Heart right ventricle (tissue), 16 donors: ENCODE measurements around the gene SAMD3. TPM values are rescaled to one million over a fixed set of nuclear protein-coding genes. Genes with fewer than 3 reads are reported as not detected.
"Not testable (repeated sequence)": the region's sequence is repeated elsewhere in the genome, so short reads cannot be mapped to it uniquely, and the experiment has no call there.

Experiments used
- ATAC-seq, 8 donors: fragments of 200-7000 bp; cut with Tn5 transposase; one replicate each; pipeline ENCODE4 v1.9.1; 2020; ENCODE audit warnings: mild to moderate bottlenecking in 8 of 8, moderate library complexity in 8 of 8, moderate number of reproducible peaks in 1 of 8
- DNase-seq, 2 donors: peaks; one replicate each; pipeline ENCODE4 v3.0.0-alpha.2; 2020
- H3K27ac ChIP-seq, 10 donors: fragments of 200-600 bp; sonication (generic) in 2 of 10; one replicate each; pipeline versions ENCODE4 v1.5.0 to v1.8.0; 2020 to 2022; ENCODE audit warnings: mild to moderate bottlenecking in 3 of 10
- H3K27me3 ChIP-seq, 7 donors: fragments of 200-600 bp; one replicate each; pipeline ENCODE4 v1.8.0; 2021 to 2022; ENCODE audit warnings: mild to moderate bottlenecking in 2 of 7
- H3K36me3 ChIP-seq, 9 donors: fragments of 200-600 bp; sonication (generic) in 1 of 9; one replicate each; pipeline versions ENCODE4 v1.5.0 to v1.8.0; 2020 to 2022; ENCODE audit warnings: mild to moderate bottlenecking in 2 of 9
- H3K4me1 ChIP-seq, 9 donors: fragments of 200-600 bp; sonication (generic) in 1 of 9; one replicate each; pipeline versions ENCODE4 v1.5.0 to v1.8.0; 2020 to 2022; ENCODE audit warnings: mild to moderate bottlenecking in 4 of 9
- H3K4me3 ChIP-seq, 10 donors: fragments of 200-600 bp; sonication (generic) in 2 of 10; one replicate each; pipeline versions ENCODE4 v1.5.0 to v1.8.0; 2020 to 2022; ENCODE audit warnings: mild to moderate bottlenecking in 7 of 10, moderate library complexity in 2 of 10
- H3K9me3 ChIP-seq, 11 donors: fragments of 200-600 bp in 10 of 11; sonication (generic) in 2 of 11; one replicate each; pipeline versions ENCODE4 v1.5.0 to v1.8.0; 2013 to 2022; ENCODE audit warnings: mild to moderate bottlenecking in 2 of 11, control low read depth in 1 of 11, moderate library complexity in 1 of 11
- WGBS, 2 donors: extraction: QIAGEN DNeasy Blood & Tissue Kit; methylation state at CpG; one replicate each; pipeline ENCODE4 v1.1.7; 2013; ENCODE audit warnings: inconsistent platforms in 1 of 2; 5-methylcytosine and 5-hydroxymethylcytosine counted together
- intact Hi-C, 10 donors: fragments of 100-400 bp; cut with DNase I; formaldehyde crosslinking; loops; one replicate each; pipeline versions ENCODE4 v1.11.1 to v1.14.2; 2022
- polyA plus RNA-seq, 2 donors: library from polyadenylated mRNA; stranded (reverse); fragments of 200-250 nt; gene quantifications; one replicate each; pipeline ENCODE4 v1.2.3, GENCODE V29; 2013
- total RNA-seq, 10 donors: library from RNA; stranded (reverse); fragmentation: NEBNext Ultra II Directional in 3 of 10; extraction: Animal tissue kit (Norgen Biotek cat#: 25700) in 3 of 10; gene quantifications; one replicate each; pipeline versions ENCODE4 v1.2.1 to v1.2.4, GENCODE V29; 2021 to 2023
- TF ChIP-seq, protein P1 (sequence below), 9 donors: fragments of 200-600 bp; sonication (generic) in 2 of 9; IDR thresholded peaks; one replicate each; pipeline versions ENCODE4 v1.5.0 to v1.8.0; 2021 to 2022; ENCODE audit warnings: antibody characterized with exemption in 9 of 9, mild to moderate bottlenecking in 5 of 9, moderate library complexity in 1 of 9
- donor health status: Arrhythmogenic right ventricular cardiomyopathy.
- donor health status: ischemic (EF 13 %, LVEDD 7.1; RV severe dilation, severe dysfunction).
- donor health status: healthy with polysubstance abuse.
- donor health status: DM: no; HTN: yes; CAD: no.
- donor health status: DM: no; HTN: no; CAD: no.
- donor health status: ischemic (EF 25% LVEDD 6.9; RV normal size, moderate dysfunction).
- donor health status: ischemic (EF 25% LVEDD 5.7; RV mildly dilated, moderate dysfunction).
- donor health status: healthy.
- donor health status: DM: yes; HTN: yes; CAD: no.
- donor health status: Ischemic cardiomyopathy.
- donor health status: ischemic (EF 35%, LVEDD 5.7; RV mildly dilated, moderate dysfunction).
- donor health status: nonischemic (EF 11% LVEDD 7.7; RV severe dilation, severe dysfunction).
- donor health status: DM: yes; HTN: yes; CAD: no.
- donor health status: PGD.
- donor health status: ischemic (EF 29% LVEDD 5.4; RV normal size, mild dysfunction).
- donor health status: nonischemic (EF 23%, LVEDD 6.1; RV moderate dilation, normal function).

SAMD3 gene
- total and polyA plus RNA-seq, 12 donors, result 0.12 to 3.1 (median 0.51) TPM; not detected in 7

DNA sequence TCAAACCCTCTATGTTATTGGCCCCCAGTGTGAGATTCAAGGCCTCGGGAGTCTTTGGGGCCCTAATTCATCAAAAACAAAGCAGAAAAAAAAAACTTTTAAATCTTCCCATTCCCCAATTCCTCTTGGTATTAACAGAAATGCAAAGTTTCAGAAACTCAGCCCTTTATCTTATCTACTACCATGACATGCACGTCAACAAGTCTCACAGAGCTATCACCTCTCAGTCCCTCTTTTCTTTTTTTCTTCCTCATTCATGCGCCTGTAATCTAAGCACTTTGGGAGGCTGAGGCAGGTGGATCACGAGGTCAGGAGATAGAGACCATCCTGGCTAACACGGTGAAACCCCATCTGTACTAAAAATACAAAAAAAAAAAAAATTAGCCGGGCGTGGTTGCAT lies 22.7 kb downstream of the SAMD3 start:
- H3K36me3 ChIP-seq, result no peaks in the 10 kb centered on the region
- TF ChIP-seq, protein P1, sequence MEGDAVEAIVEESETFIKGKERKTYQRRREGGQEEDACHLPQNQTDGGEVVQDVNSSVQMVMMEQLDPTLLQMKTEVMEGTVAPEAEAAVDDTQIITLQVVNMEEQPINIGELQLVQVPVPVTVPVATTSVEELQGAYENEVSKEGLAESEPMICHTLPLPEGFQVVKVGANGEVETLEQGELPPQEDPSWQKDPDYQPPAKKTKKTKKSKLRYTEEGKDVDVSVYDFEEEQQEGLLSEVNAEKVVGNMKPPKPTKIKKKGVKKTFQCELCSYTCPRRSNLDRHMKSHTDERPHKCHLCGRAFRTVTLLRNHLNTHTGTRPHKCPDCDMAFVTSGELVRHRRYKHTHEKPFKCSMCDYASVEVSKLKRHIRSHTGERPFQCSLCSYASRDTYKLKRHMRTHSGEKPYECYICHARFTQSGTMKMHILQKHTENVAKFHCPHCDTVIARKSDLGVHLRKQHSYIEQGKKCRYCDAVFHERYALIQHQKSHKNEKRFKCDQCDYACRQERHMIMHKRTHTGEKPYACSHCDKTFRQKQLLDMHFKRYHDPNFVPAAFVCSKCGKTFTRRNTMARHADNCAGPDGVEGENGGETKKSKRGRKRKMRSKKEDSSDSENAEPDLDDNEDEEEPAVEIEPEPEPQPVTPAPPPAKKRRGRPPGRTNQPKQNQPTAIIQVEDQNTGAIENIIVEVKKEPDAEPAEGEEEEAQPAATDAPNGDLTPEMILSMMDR (IDR thresholded peaks at IDR 0.05), result no peak
- intact Hi-C loops, result no loop called here
- H3K9me3 ChIP-seq, result peaks cover 0 to 11% (median 0%) of the 10 kb centered on the region in 11 donors
- no peak overlapping the region for H3K27ac ChIP-seq
- ATAC-seq, result no peak
- H3K4me1 ChIP-seq, result no peaks in the 10 kb centered on the region
- H3K4me3 ChIP-seq, result no peak overlapping the region
- no peaks in the 10 kb centered on the region for H3K27me3 ChIP-seq
- 46 to 48% methylated on average over 7 of the region's 7 CpGs for WGBS, 2 donors
- DNase-seq, result no peak

DNA sequence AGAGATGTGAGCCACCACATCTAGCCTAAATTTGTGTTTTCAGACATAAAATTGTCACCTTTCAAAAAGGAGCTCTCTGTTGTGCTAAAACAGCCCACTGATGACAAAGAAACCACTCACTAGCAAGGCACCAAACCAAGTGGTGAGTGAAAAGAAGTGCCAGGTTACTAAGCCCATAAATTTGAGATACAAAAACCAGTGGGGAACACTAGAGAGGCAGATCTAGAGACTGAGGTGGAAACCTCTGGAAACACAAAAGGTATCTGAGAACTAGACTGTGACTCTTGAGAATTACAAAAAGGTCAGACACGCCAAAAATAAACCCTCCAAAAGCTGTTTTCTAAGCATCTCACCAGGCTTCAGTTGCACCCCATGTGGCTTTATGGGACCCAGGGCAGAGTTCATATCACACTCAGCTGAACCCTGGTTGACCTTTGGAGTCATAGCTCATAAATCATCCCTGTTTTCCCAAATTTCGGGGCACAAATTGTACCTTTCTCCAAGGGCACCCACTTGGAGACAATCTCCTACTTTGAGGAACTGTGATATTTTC lies 24.2 kb downstream of the SAMD3 start:
- intact Hi-C loops, result no loop called here
- no peaks in the 10 kb centered on the region for H3K36me3 ChIP-seq
- no peaks in the 10 kb centered on the region for H3K27me3 ChIP-seq
- no peaks in the 10 kb centered on the region for H3K4me1 ChIP-seq
- H3K4me3 ChIP-seq, result no peak overlapping the region
- TF ChIP-seq, protein P1 (IDR thresholded peaks at IDR 0.05), result no peak
- H3K9me3 ChIP-seq, result peaks cover 0 to 11% (median 0%) of the 10 kb centered on the region in 11 donors
- H3K27ac ChIP-seq, result no peak overlapping the region
- DNase-seq (no peak), ATAC-seq (no peak)
- 72 to 74% methylated on average over 2 of the region's 2 CpGs for WGBS, 2 donors

DNA sequence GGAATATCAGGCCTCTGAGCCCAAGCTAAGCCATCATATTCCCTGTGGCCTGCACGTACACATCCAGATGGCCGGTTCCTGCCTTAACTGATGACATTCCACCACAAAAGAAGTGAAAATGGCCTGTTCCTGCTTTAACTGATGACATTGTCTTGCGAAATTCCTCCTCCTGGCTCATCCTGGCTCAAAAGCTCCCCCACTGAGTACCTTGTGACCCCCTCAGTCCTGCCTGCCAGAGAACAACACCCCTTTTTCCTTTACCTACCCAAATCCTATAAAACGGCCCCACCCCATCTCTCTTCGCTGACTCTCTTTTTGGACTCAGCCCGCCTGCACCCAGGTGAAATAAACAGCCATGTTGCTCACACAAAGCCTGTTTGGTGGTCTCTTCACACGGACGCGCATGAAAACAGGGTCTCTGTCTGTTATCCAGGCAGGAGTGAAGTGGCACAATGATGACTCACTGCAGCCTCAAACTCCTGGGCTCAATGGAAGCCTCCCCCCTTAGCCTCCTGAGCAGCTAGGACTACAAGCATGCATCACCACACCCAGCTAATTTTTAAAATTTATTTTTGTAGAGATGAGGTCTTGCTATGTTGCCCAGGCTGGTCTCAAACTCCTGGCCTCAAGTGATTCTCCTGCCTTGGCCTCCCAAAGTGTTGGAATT lies 24.8 kb downstream of the SAMD3 start:
- intact Hi-C loops, H3K4me3 ChIP-seq, ATAC-seq, H3K4me1 ChIP-seq, H3K36me3 ChIP-seq, DNase-seq, H3K27ac ChIP-seq, H3K27me3 ChIP-seq: not testable (repeated sequence)
- peaks cover 0 to 11% (median 0%) of the 10 kb centered on the region in 11 donors for H3K9me3 ChIP-seq
- WGBS, 2 donors, result 74 to 84% methylated on average over 9 of the region's 9 CpGs

DNA sequence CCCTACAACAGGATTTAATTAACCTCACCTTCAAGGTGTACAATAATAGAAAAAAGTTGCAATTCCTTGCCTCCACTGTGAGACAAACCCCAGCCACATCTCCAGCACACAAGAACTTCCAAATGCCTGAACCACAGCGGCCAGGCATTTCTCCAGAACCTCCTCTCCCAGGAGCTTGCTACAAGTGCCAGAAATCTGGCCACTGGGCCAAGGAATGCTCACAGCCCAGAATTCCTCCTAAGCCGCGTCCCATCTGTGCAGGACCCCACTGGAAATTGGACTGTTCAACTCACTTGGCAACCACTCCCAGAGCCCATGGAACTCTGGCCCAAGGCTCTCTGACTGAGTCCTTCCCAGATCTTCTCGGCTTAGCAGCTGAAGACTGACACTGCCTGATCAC lies 28.3 kb downstream of the SAMD3 start:
- H3K36me3 ChIP-seq, H3K4me3 ChIP-seq, ATAC-seq, intact Hi-C loops, H3K9me3 ChIP-seq, H3K27ac ChIP-seq, H3K27me3 ChIP-seq: not testable (repeated sequence)
- whole genome bisulfite sequencing, 2 donors, result 74 to 80% methylated on average over 4 of the region's 4 CpGs
- peak; percentile 9 to 30 for DNase-seq
- H3K4me1 ChIP-seq, result peaks cover 0 to 16% (median 0%) of the 10 kb centered on the region in 9 donors

DNA sequence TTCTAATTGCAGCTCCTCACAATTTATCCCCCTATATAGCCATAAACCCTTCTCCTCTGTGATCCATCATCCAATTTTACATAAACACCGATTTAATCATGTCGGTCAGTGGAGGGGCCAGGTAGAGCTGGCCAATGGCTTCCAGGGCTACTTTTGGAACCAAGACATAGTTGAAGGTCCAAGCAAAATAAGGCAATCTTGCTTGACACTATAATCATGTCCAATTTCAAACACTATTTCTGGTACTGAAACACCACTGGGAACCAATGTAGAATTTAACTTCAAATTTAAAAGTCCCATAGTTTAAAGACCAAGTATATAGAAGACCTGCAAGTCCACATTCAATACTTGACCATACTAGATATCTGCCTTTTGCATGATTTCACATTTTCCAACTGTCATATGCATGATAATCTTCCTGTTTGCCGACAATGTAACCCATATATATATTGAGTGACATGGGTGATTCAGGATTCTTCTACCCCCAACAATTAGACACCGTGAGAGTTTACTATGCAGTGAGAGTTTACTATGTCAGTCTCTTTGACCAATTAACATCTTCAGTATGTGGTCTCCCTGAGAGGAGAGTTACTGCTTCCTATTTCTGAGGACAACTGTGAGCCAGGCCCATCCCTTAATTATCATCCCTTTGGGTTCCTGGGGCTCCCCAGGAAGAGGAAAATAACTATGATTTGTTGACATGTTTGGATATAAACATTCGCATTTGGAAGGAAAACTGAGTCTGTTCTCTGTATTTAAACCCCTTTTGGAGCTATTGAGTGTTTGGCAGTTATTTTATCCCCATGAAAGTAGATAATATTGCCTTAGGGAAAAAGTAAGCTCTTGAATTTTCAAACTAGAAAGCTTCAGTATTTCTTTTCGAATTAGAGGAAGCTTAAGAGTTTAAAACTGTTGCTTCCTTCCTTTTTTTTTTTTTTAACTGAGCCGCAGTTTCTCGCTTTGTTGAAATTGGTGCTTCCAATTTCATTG lies 31.8 kb downstream of the SAMD3 start:
- ATAC-seq (peak in 4 of 8 donors; percentile 22 to 64 (median 40)), DNase-seq (no peak)
- TF ChIP-seq, protein P1 (IDR thresholded peaks at IDR 0.05), result no peak
- 54 to 58% methylated on average over 8 of the region's 8 CpGs for WGBS, 2 donors
- intact Hi-C loops, result no loop called here
- Histone ChIP-seq H3K4me3 (no peak overlapping the region), H3K27ac (peak overlapping the region in 1 of 10 donors; percentile 26), H3K27me3 (no peaks in the 10 kb centered on the region), H3K9me3 (peaks cover 0 to 3% (median 0%) of the 10 kb centered on the region in 11 donors), H3K4me1 (peaks cover 0 to 16% (median 0%) of the 10 kb centered on the region in 9 donors), H3K36me3 (no peaks in the 10 kb centered on the region)
